Calu3 (cell line): ENCODE measurements around the gene TMEM203. TPM values are rescaled to one million over a fixed set of nuclear protein-coding genes. Genes with fewer than 3 reads are reported as not detected.
A peak's percentile ranks its signal among the peaks of the same experiment; 100 is the strongest.

ENCODE experiments used
- BruUV-seq: library from RNA; stranded (reverse); fragments of 400-500 nt; replicated peaks from 2 replicates; lab custom pipeline; 2021; lab: Mats Ljungman, UMichigan
- CTCF ChIA-PET: fragments of 300-600 bp; sonication (Branson Sonifier 250); formaldehyde crosslinking; loops from one replicate; lab custom pipeline; 2022; ENCODE audit warnings: antibody characterized with exemption; lab: Charles Lee
- DNase-seq: peaks from one replicate; pipeline ENCODE4 v3.0.0; 2022
- H3K27ac Mint-ChIP-seq: one replicate; pipeline ENCODE4 v1.8.0; 2022; ENCODE audit warnings: mixed read lengths; ENCODE audit not compliant: unreplicated experiment
- H3K27me3 Mint-ChIP-seq: one replicate; pipeline ENCODE4 v1.8.0; 2022; ENCODE audit warnings: mixed read lengths; ENCODE audit not compliant: unreplicated experiment
- H3K36me3 Mint-ChIP-seq: one replicate; pipeline ENCODE4 v1.8.0; 2022; ENCODE audit warnings: mild to moderate bottlenecking, moderate library complexity, mixed read lengths; ENCODE audit not compliant: insufficient read depth, unreplicated experiment
- H3K4me1 Mint-ChIP-seq: one replicate; pipeline ENCODE4 v1.8.0; 2022; ENCODE audit warnings: mild to moderate bottlenecking, low read depth, mixed read lengths; ENCODE audit not compliant: unreplicated experiment
- H3K4me3 Mint-ChIP-seq: one replicate; pipeline ENCODE4 v1.8.0; 2022; ENCODE audit warnings: mild to moderate bottlenecking, low read depth, moderate library complexity, mixed read lengths; ENCODE audit not compliant: unreplicated experiment
- H3K9me3 Mint-ChIP-seq: one replicate; pipeline ENCODE4 v1.8.0; 2022; ENCODE audit warnings: low read depth, mixed read lengths; ENCODE audit not compliant: unreplicated experiment
- intact Hi-C: fragments of 100-400 bp; cut with micrococcal nuclease; formaldehyde crosslinking; loops from one replicate; pipeline ENCODE4 v1.10.0; 2022; ENCODE audit not compliant: unreplicated experiment
- total RNA-seq: library from RNA; stranded (reverse); gene quantifications from 2 replicates; pipeline ENCODE4 v1.2.3, GENCODE V29; 2022
- TF ChIP-seq, protein P1 (sequence below): fragments of 200-600 bp; IDR thresholded peaks from one replicate; pipeline ENCODE4 v1.8.0; 2022; ENCODE audit warnings: antibody characterized with exemption; ENCODE audit not compliant: unreplicated experiment

The TMEM203 gene
- total RNA-seq, 1 experiment from 2014 or later = 25.4 TPM

DNA sequence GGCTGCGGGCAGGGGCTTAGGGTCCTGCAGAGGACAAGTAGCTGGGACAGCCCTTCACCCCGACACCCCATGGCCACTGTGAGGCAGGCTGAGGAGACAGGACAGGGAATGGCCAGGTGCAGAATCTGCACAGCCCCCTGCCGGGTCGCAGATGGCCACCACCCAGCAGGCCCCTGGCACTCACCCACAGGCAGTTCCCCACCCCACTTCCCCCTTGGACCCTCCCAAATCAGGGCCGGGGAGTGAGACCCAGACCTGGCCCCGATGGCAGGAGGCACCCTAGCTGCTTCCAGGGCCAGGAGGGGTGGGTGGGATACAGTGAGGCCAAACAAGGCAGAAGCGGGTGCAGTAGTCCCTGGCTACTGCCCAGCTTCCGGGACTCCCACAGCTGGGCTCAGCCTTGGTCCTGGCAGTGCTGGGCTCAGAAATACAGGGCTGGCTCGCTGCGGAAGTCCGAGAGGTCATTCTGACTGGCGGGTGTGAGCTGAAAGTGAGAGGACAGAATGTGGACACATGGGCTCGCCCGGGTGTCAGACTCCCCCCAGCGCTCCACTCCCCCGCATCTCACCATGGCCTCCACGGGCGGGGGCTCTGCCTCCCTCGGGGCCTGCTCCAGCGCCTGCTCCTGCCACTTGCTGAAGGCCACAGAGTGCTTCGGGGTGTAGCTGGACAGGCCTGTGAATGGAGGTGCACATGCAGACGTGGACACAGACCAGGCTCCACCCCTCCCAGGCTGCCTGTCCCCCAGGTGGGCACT, 13.6 kb downstream of the TMEM203 start:
- intact Hi-C loops = no loop called here
- Mint-ChIP-seq H3K27ac (no peak overlapping the region), H3K36me3 (peaks cover 46% of the 10 kb centered on the region), H3K4me3 (no peak overlapping the region), H3K9me3 (no peaks in the 10 kb centered on the region), H3K4me1 (peaks cover 24% of the 10 kb centered on the region), H3K27me3 (no peaks in the 10 kb centered on the region)
- TF ChIP-seq, protein P1, sequence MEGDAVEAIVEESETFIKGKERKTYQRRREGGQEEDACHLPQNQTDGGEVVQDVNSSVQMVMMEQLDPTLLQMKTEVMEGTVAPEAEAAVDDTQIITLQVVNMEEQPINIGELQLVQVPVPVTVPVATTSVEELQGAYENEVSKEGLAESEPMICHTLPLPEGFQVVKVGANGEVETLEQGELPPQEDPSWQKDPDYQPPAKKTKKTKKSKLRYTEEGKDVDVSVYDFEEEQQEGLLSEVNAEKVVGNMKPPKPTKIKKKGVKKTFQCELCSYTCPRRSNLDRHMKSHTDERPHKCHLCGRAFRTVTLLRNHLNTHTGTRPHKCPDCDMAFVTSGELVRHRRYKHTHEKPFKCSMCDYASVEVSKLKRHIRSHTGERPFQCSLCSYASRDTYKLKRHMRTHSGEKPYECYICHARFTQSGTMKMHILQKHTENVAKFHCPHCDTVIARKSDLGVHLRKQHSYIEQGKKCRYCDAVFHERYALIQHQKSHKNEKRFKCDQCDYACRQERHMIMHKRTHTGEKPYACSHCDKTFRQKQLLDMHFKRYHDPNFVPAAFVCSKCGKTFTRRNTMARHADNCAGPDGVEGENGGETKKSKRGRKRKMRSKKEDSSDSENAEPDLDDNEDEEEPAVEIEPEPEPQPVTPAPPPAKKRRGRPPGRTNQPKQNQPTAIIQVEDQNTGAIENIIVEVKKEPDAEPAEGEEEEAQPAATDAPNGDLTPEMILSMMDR = no peak
- DNase-seq = no peak
- CTCF ChIA-PET = interaction anchor here (0.6 kb wide), 1 partner anchor 32 kb away, joined by 3 read pairs; no protein-coding TSS in a partner anchor
- no TSS peak for BruUV-seq

DNA sequence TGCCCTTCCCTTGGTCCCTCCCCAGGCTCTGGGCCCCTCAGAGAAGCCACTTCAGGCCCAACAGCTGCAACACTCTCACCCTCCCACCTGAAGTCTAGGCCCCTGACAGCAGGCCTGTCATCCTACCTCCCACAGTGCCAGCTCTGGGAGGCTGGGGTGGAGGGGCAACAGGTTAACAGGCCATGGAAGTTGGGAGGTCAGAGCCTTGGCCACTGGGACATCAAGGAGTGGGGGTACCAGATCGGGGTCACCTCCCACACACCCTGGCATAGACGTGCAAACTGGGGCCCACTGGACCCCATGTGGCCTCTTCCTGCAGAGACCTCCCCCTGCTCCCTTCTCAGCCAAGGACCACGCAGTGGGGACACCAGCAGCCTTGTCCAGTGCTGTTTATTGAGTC, 14.2 kb downstream of the TMEM203 start:
- CTCF ChIA-PET = no interaction called here
- Mint-ChIP-seq H3K4me1 (peaks cover 21% of the 10 kb centered on the region), H3K4me3 (peak overlapping the region; percentile 98), H3K27ac (no peak overlapping the region), H3K36me3 (peaks cover 46% of the 10 kb centered on the region), H3K27me3 (no peaks in the 10 kb centered on the region), H3K9me3 (no peaks in the 10 kb centered on the region)
- no peak for DNase-seq
- intact Hi-C loops = no loop called here
- no TSS peak for BruUV-seq
- TF ChIP-seq, protein P1 = no peak

DNA sequence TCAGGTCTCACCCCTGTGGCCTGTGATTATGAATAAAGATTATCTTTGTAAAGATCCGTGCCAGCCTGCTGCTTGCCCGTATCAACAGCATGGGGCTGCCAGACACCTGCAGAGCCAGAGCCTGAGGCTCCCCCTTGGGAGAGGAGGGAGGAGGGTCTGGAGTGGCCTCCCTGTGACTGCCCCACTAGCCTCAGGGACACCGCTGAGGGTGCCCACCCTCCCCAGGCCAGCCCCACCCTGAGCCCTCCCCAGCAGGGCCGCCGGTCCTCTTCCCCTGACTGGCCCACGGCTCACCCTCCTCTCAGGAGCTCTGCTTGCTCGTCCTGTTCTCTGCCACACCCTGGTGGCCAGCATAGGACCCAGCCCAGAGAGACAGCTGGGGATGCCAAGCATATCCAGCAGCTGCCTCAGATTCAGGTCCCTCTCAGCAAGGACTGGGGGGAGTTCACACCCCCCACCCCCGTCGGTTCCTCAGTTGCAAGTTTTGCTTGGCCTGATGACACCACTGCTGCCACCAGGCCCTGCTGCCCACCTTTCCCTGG, 15.1 kb downstream of the TMEM203 start:
- peak overlapping the region; percentile 98 for H3K4me3 Mint-ChIP-seq
- no peaks in the 10 kb centered on the region for H3K9me3 Mint-ChIP-seq
- TF ChIP-seq, protein P1 = no peak
- peaks cover 16% of the 10 kb centered on the region for H3K4me1 Mint-ChIP-seq
- no peaks in the 10 kb centered on the region for H3K27me3 Mint-ChIP-seq
- peaks cover 46% of the 10 kb centered on the region for H3K36me3 Mint-ChIP-seq
- peak overlapping the region; percentile 44 for H3K27ac Mint-ChIP-seq
- CTCF ChIA-PET = interaction anchor here (0.6 to 1.9 kb wide), 3 partner anchors 8 to 46 kb away, joined by 3 to 5 read pairs (median 5); no protein-coding TSS in a partner anchor
- BruUV-seq = no TSS peak
- intact Hi-C loops = no loop called here
- DNase-seq = no peak

DNA sequence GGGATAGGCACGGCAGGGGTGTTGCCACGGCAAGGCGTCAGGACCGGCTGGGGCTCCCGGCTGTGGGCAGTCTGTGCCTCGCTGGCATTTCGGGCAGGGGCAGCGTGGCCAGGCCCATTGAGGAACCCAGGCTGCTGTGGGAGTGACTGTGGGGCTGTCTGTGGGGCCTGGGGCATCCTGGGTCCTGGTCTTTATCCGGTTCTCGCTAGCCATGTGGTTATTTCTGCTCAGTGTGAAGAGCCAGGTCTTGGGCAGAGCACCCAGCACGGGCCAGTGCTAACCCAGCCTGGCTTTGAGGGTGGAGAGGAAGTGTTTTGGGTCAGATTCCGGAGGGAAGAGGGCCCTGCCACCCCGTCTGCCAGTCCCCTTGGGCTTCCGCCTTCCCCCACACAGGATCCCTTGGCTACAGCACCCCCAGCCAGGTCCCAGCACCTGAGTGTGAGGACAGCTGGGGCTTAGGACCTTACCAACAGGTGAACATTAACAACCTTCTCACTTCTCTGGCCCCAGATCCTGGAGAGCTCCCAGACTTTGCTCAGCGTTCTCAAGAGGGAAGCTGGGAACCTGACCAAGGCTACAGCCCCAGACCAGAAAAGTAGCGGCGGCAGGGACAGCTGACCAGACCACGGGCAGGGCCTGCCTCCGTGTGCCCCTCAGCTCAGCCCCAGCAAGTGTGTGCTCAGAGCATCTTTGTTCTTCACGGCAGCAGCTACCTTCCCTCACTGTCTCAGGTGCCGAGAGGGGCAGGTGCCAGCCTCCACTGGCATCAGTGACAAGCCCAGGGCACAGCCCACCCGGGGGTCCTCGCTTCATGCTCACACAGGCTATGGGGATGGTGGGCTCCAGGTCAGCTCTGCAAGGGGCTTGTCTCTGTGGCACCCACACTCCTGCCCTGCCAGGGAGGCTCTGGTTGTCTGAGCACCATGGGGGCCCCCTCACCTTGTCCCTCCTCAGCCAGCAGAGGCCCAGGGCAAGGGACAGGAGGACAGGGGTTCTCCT, 15.9 kb downstream of the TMEM203 start:
- TSS peak; percentile 81 for BruUV-seq
- CTCF ChIA-PET = interaction anchor here (0.6 to 1.9 kb wide), 7 partner anchors 9 to 105 kb away, joined by 3 to 11 read pairs (median 5); partner anchors contain the start of gene RNF224
- TF ChIP-seq, protein P1 = no peak
- Mint-ChIP-seq H3K27me3 (no peaks in the 10 kb centered on the region), H3K27ac (peak overlapping the region; percentile 91), H3K4me1 (peaks cover 10% of the 10 kb centered on the region), H3K36me3 (peaks cover 46% of the 10 kb centered on the region), H3K4me3 (peak overlapping the region; percentile 98), H3K9me3 (no peaks in the 10 kb centered on the region)
- no peak for DNase-seq
- intact Hi-C loops = no loop called here
